ENCODE measurements around the gene PCNX4. TPM values are rescaled to one million over a fixed set of nuclear protein-coding genes. Genes with fewer than 3 reads are reported as not detected.
"Not testable (repeated sequence)": the region's sequence is repeated elsewhere in the genome, so short reads cannot be mapped to it uniquely, and the experiment has no call there.

PCNX4 gene
- total RNA-seq, result 10 to 100 TPM; 30.3 to 37.6 TPM

DNA sequence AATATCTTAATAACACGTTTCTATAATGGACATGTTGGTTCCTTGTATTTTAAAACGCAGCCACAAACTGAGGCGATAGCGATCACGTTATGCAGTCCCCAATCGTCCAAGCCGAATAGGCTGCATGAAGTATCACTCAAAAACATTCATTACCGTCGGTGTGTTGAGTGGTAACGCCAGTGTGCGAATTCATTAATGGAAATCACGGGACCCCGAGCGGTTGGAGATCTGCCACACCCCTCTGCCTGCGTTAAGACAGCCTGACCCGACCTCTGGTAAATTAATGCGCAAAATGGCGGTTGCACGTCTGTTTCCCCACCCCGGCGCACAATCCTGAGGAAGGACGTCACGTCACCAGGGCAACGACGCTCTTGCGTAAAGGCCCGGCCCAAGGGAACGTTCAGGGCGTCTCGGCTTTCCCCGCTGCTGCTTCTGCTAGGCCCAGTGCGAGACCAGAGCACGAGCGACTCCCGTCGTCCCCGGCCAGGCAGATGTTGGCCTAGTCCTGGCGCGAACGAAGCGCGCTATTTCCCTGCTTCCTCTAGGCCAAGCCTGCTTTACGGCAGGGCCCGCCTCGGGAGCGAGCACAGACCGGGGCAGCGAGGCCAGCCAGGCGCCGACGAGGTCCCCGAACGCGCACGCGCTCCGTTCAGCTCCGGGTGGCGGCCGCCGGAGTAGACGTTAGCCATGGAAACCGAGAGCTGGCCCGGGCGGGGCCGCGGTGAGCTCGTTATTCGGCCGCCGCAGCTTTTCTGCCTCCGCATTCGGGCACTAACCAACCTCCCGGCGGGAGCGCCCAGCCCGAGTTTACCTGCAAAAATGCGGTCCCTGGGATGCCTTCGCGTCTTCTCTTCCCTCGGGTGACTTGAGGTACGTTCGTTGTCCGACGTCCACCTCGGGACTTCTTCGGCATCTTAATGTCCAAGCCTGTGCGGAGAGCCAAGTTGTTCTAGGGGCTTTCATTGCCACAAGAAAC is at the start of gene PCNX4:
Gene PCNX4 (plus strand): TSS at position 374 of the 976 bp plus-strand sequence. CDS start 15,716 bp downstream, outside the sequence.
- ChIA-PET CTCF (no interaction called here), POLR2A (interaction anchor here (0.7 to 2.0 kb wide), 7 partner anchors 72 to 240 kb away, joined by 3 to 14 read pairs (median 4); partner anchors contain the start of genes DHRS7 and PPM1A)

GRCh38 chr14:60047976-60048375 is 43.7 kb upstream of the PCNX4 start:
- POLR2A ChIA-PET, CTCF ChIA-PET: not testable (repeated sequence)

- CTCF ChIA-PET, result interaction anchor here (1.2 kb wide), 1 partner anchor 114 kb away, joined by 3 read pairs; no protein-coding TSS in a partner anchor
- POLR2A ChIA-PET, result no interaction called here
Observed at GRCh38 chr14:60051721-60052221, 40.0 kb upstream of the PCNX4 start.

GRCh38 chr14:60058087-60058486 is 33.6 kb upstream of the PCNX4 start:
- POLR2A ChIA-PET, result interaction anchor here (0.6 kb wide), 1 partner anchor 939 kb away, joined by 3 read pairs; no protein-coding TSS in a partner anchor
- CTCF ChIA-PET, result no interaction called here

- ChIA-PET CTCF (no interaction called here), POLR2A (no interaction called here)
Observed at GRCh38 chr14:60061371-60061770, 30.4 kb upstream of the PCNX4 start.

DNA sequence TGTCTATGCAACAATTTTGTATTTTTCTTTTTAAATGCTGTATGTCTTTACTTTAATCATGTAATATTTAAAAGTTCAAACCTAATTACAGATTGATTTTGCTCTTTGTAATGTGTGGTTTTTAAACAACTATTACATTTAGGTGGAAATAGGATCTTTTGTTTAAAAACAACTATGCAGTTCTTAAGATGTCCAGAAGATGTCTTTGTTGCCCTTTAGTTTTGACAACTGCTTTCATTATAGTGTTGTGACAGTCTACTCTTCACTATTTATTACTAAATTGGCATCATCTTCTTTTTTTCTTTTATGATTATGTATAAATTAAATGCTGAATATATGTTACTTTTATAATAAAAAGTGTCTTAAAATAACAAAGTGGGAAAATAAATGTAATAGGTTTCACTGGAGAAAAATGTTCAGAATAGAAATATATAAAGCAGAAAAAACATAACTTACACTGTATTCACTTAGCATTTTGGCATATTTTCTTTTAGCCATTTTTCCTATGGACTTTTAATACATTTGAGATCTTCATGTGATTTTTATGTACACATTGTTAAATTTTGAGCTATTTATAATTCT is 27.1 kb upstream of the PCNX4 start:
- POLR2A ChIA-PET, result no interaction called here
- CTCF ChIA-PET, result no interaction called here

- ChIA-PET CTCF (no interaction called here), POLR2A (no interaction called here)
Observed at GRCh38 chr14:60067882-60068281, 23.8 kb upstream of the PCNX4 start.

GRCh38 chr14:60079723-60080122 is 12.0 kb upstream of the PCNX4 start:
- CTCF ChIA-PET, result no interaction called here
- POLR2A ChIA-PET, result no interaction called here

DNA sequence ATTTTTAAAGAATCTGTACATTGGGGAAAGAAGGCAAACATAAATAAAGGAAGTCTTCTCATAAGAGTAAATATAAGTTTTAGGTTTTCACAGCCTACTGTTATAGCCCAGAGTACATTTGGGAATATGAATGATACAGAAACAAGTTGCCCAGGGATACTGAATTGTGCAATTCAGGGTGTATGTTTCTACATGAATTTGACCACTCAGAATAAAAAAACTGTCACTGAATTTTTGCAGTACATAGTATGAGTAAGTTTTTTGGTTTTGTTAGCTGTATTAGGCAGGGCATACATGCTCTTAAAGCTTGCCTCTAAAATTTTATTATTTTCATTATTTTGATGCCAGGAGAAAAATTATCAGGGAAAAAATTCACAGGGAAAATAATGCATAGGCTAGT is 6.6 kb upstream of the PCNX4 start:
- ChIA-PET CTCF (no interaction called here), POLR2A (no interaction called here)

- POLR2A ChIA-PET, result no interaction called here
- CTCF ChIA-PET, result no interaction called here
Observed at GRCh38 chr14:60085693-60086092, 6.0 kb upstream of the PCNX4 start.

- POLR2A ChIA-PET, result no interaction called here
- CTCF ChIA-PET, result no interaction called here
Observed at GRCh38 chr14:60087668-60088067, 4.1 kb upstream of the PCNX4 start.

GRCh38 chr14:60089221-60089620 is 2.5 kb upstream of the PCNX4 start:
- POLR2A ChIA-PET, result interaction anchor here (1.8 kb wide), 1 partner anchor 160 kb away, joined by 5 read pairs; the partner anchor contains the start of gene PPM1A
- CTCF ChIA-PET, result interaction anchor here (1.0 kb wide), 1 partner anchor 94 kb away, joined by 3 read pairs; no protein-coding TSS in a partner anchor

- ChIA-PET POLR2A (interaction anchor here (0.6 to 1.8 kb wide), 4 partner anchors 74 to 241 kb away, joined by 3 to 5 read pairs (median 4); partner anchors contain the start of genes DHRS7 and PPM1A), CTCF (no interaction called here)
Observed at GRCh38 chr14:60090864-60091519, 731 bp upstream of the PCNX4 start.

- ChIA-PET POLR2A (interaction anchor here (0.7 to 2.0 kb wide), 6 partner anchors 72 to 240 kb away, joined by 3 to 14 read pairs (median 4); partner anchors contain the start of genes DHRS7 and PPM1A), CTCF (interaction anchor here (1.0 kb wide), 1 partner anchor 72 kb away, joined by 3 read pairs; no protein-coding TSS in a partner anchor)
Observed at GRCh38 chr14:60092526-60092920, 800 bp downstream of the PCNX4 start.

GRCh38 chr14:60093080-60093479 is 1.4 kb downstream of the PCNX4 start:
- POLR2A ChIA-PET, result interaction anchor here (0.7 to 2.0 kb wide), 3 partner anchors 72 to 169 kb away, joined by 3 to 14 read pairs (median 8); partner anchors contain the start of genes DHRS7 and PPM1A
- CTCF ChIA-PET, result interaction anchor here (1.0 kb wide), 1 partner anchor 72 kb away, joined by 3 read pairs; no protein-coding TSS in a partner anchor

GRCh38 chr14:60093606-60094005 is 1.9 kb downstream of the PCNX4 start:
- ChIA-PET POLR2A (interaction anchor here (2.0 kb wide), 1 partner anchor 155 kb away, joined by 14 read pairs; the partner anchor contains the start of gene PPM1A), CTCF (interaction anchor here (1.0 kb wide), 1 partner anchor 71 kb away, joined by 3 read pairs; no protein-coding TSS in a partner anchor)

- POLR2A ChIA-PET, result no interaction called here
- CTCF ChIA-PET, result no interaction called here
Observed at GRCh38 chr14:60094306-60094897, 2.7 kb downstream of the PCNX4 start.

- POLR2A ChIA-PET, result interaction anchor here (0.7 kb wide), 1 partner anchor 215 kb away, joined by 3 read pairs; no protein-coding TSS in a partner anchor
- CTCF ChIA-PET, result interaction anchor here (0.7 kb wide), 1 partner anchor 115 kb away, joined by 3 read pairs; no protein-coding TSS in a partner anchor
Observed at GRCh38 chr14:60095231-60095630, 3.5 kb downstream of the PCNX4 start.

All from activated CD8-positive, alpha-beta memory T cell treated with anti-CD3 and anti-CD28 coated beads for 36 hours (primary cell).